SW480 (cell line): ENCODE measurements around the gene KRTAP5-10.
"Not testable (repeated sequence)": the region's sequence is repeated elsewhere in the genome, so short reads cannot be mapped to it uniquely, and the experiment has no call there.

ENCODE experiments used
- DNase-seq: peaks from one replicate; pipeline ENCODE4 v3.0.0-alpha.2; 2016; ENCODE audit warnings: low spot score

The KRTAP5-10 gene

GRCh38 chr11:71565263-71565662 lies at the start of gene KRTAP5-10:
Gene KRTAP5-10, plus strand, starts transcription at chr11:71565563. Its CDS starts 25 bp downstream, at chr11:71565588.
- DNase-seq = no peak

GRCh38 chr11:71518506-71519471 lies 46.6 kb upstream of the KRTAP5-10 start:
- no peak for DNase-seq

GRCh38 chr11:71519546-71519945 lies 45.8 kb upstream of the KRTAP5-10 start:
- DNase-seq = no peak

- DNase-seq = no peak
Measured at GRCh38 chr11:71525188-71525937, 40.0 kb upstream of the KRTAP5-10 start.

GRCh38 chr11:71525938-71526495 lies 39.3 kb upstream of the KRTAP5-10 start:
- DNase-seq = no peak

GRCh38 chr11:71526796-71527575 lies 38.4 kb upstream of the KRTAP5-10 start, which contains the start of gene KRTAP5-7:
Gene KRTAP5-7, plus strand, starts transcription at chr11:71527267. Its CDS starts 34 bp downstream, at chr11:71527301.
- not testable (repeated sequence) for DNase-seq

GRCh38 chr11:71527576-71528210 lies 37.7 kb upstream of the KRTAP5-10 start:
- DNase-seq = no peak

- no peak for DNase-seq
Measured at GRCh38 chr11:71530602-71531001, 34.8 kb upstream of the KRTAP5-10 start.

- DNase-seq = no peak
Measured at GRCh38 chr11:71532036-71532610, 33.2 kb upstream of the KRTAP5-10 start.

- DNase-seq = not testable (repeated sequence)
Measured at GRCh38 chr11:71534711-71535608, 30.4 kb upstream of the KRTAP5-10 start.

- DNase-seq = no peak
Measured at GRCh38 chr11:71535825-71536224, 29.5 kb upstream of the KRTAP5-10 start.

GRCh38 chr11:71537537-71537936 lies 27.8 kb upstream of the KRTAP5-10 start:
- no peak for DNase-seq

GRCh38 chr11:71537977-71538665 lies 27.2 kb upstream of the KRTAP5-10 start, which contains the start of gene KRTAP5-8:
Gene KRTAP5-8, plus strand, starts transcription at chr11:71538025. Its CDS starts 31 bp downstream, at chr11:71538056.
- DNase-seq = not testable (repeated sequence)

- DNase-seq = no peak
Measured at GRCh38 chr11:71538666-71538990, 26.7 kb upstream of the KRTAP5-10 start.

GRCh38 chr11:71539017-71539416 lies 26.3 kb upstream of the KRTAP5-10 start:
- DNase-seq = no peak

- DNase-seq = not testable (repeated sequence)
Measured at GRCh38 chr11:71539971-71540370, 25.4 kb upstream of the KRTAP5-10 start.

- DNase-seq = not testable (repeated sequence)
Measured at GRCh38 chr11:71540521-71541304, 24.6 kb upstream of the KRTAP5-10 start.

GRCh38 chr11:71542382-71542781 lies 23.0 kb upstream of the KRTAP5-10 start:
- DNase-seq = no peak
